Tibial nerve (tissue), 4 donors: ENCODE data around the gene PTCD1.

Experiments used
- CTCF ChIP-seq, 5 experiments: fragments of 200-600 bp in 3 of 5; fragments of 450-650 bp in 2 of 5; sonication (generic) in 3 of 5; IDR thresholded peaks; one replicate each; pipeline ENCODE4 v1.5.1; 2016 to 2019; ENCODE audit warnings: antibody characterized with exemption in 5 of 5, mild to moderate bottlenecking in 3 of 5, moderate library complexity in 2 of 5
- EP300 ChIP-seq, 2 donors: sonication (generic); formaldehyde crosslinking; IDR thresholded peaks; one replicate each; pipeline ENCODE4 v1.6.1; 2017; ENCODE audit warnings: antibody characterized with exemption in 2 of 2, mild to moderate bottlenecking in 1 of 2
- POLR2A ChIP-seq, 2 donors: fragments of 450-650 bp; IDR thresholded peaks; one replicate each; pipeline ENCODE4 v1.6.1; 2017; ENCODE audit warnings: antibody characterized with exemption in 2 of 2, mild to moderate bottlenecking in 2 of 2, moderate library complexity in 2 of 2

GRCh38 chr7:99383791-99384370, 54.7 kb downstream of the PTCD1 start:
- no peak for TF ChIP-seq CTCF (IDR thresholded peaks at IDR 0.05)
- TF ChIP-seq POLR2A (IDR thresholded peaks at IDR 0.05), result no peak
- no peak for TF ChIP-seq EP300 (IDR thresholded peaks at IDR 0.05)
